Ishikawa (cell line): Measurements from ENCODE around the gene MAST4.

Experiments used
- EGR1 ChIP-seq: IDR thresholded peaks from 2 replicates; pipeline ENCODE4 v1.6.1; 2012
- EP300 ChIP-seq: IDR thresholded peaks from 2 replicates; pipeline ENCODE4 v1.6.1; 2012; ENCODE audit warnings: borderline replicate concordance
- FOXM1 ChIP-seq: IDR thresholded peaks from 2 replicates; pipeline ENCODE4 v1.6.1; 2012; ENCODE audit warnings: low read depth, borderline replicate concordance
- TF ChIP-seq, protein P1 (sequence below): IDR thresholded peaks from 2 replicates; pipeline ENCODE4 v1.6.1; 2012; ENCODE audit warnings: low read depth, mild to moderate bottlenecking

DNA sequence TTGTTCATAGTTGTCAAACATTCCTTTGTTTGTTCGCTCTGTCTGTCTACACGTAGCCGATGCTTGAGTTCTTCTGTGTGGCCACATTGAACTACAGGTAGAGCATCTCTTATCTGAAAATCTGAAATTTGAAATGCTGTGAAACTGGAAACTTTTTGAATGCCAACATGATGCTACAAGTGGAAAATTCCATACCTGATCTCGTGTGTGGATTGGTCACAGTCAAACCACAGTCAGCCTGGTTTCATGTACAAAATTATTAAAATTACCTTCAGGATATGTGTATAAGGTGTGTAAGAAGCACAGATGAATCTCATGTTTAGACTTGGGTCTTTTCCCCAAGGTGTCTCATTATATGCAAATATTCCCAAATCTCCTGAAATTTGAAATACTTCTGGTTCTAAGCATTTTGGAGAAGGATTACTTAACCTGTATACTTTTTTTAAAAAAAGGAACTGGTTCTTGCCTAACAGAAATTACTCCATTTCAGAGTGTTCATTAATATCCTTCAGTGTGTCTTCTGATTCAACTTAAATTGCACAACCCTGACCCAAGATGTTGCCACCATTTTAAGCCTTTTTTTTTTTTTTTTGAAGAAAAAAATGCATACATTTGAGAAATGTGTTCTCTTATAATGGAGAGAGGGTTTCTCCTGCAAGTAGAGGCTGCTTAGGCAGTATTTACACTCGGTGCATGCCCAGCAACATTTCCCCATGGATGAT is 254.3 kb downstream of the MAST4 start:
- no peak for TF ChIP-seq EGR1
- no peak for TF ChIP-seq EP300
- TF ChIP-seq FOXM1 = no peak
- TF ChIP-seq, protein P1, sequence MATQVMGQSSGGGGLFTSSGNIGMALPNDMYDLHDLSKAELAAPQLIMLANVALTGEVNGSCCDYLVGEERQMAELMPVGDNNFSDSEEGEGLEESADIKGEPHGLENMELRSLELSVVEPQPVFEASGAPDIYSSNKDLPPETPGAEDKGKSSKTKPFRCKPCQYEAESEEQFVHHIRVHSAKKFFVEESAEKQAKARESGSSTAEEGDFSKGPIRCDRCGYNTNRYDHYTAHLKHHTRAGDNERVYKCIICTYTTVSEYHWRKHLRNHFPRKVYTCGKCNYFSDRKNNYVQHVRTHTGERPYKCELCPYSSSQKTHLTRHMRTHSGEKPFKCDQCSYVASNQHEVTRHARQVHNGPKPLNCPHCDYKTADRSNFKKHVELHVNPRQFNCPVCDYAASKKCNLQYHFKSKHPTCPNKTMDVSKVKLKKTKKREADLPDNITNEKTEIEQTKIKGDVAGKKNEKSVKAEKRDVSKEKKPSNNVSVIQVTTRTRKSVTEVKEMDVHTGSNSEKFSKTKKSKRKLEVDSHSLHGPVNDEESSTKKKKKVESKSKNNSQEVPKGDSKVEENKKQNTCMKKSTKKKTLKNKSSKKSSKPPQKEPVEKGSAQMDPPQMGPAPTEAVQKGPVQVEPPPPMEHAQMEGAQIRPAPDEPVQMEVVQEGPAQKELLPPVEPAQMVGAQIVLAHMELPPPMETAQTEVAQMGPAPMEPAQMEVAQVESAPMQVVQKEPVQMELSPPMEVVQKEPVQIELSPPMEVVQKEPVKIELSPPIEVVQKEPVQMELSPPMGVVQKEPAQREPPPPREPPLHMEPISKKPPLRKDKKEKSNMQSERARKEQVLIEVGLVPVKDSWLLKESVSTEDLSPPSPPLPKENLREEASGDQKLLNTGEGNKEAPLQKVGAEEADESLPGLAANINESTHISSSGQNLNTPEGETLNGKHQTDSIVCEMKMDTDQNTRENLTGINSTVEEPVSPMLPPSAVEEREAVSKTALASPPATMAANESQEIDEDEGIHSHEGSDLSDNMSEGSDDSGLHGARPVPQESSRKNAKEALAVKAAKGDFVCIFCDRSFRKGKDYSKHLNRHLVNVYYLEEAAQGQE = no peak
